IPS-NIHi11 (cell line): Measurements from ENCODE around the gene PRR9.
"Not testable (repeated sequence)": the region's sequence is repeated elsewhere in the genome, so short reads cannot be mapped to it uniquely, and the experiment has no call there.

ENCODE experiments used
- DNase-seq: peaks from one replicate; pipeline ENCODE4 v3.0.0; 2012; ENCODE audit warnings: mixed read lengths, low spot score

Gene PRR9

GRCh38 chr1:153217212-153217611 lies at the start of gene PRR9:
TSS of gene PRR9 (plus strand) at chr1:153217584. CDS start at chr1:153218145, 561 bp downstream.
- DNase-seq: no peak

- no peak for DNase-seq
Measured at GRCh38 chr1:153168686-153169085, 48.7 kb upstream of the PRR9 start.

GRCh38 chr1:153174624-153175023 lies 42.8 kb upstream of the PRR9 start:
- DNase-seq: no peak

- DNase-seq: no peak
Measured at GRCh38 chr1:153178922-153179321, 38.5 kb upstream of the PRR9 start.

GRCh38 chr1:153180556-153180955 lies 36.8 kb upstream of the PRR9 start:
- no peak for DNase-seq

- DNase-seq: not testable (repeated sequence)
Measured at GRCh38 chr1:153188301-153188700, 29.1 kb upstream of the PRR9 start.

- peak; percentile 31 for DNase-seq
Measured at GRCh38 chr1:153190373-153190772, 27.0 kb upstream of the PRR9 start.

GRCh38 chr1:153192697-153193096 lies 24.7 kb upstream of the PRR9 start:
- DNase-seq: peak; percentile 60

GRCh38 chr1:153194331-153195050 lies 22.9 kb upstream of the PRR9 start:
- DNase-seq: no peak

- no peak for DNase-seq
Measured at GRCh38 chr1:153195216-153195615, 22.2 kb upstream of the PRR9 start.

- no peak for DNase-seq
Measured at GRCh38 chr1:153202006-153202405, 15.4 kb upstream of the PRR9 start.

GRCh38 chr1:153203130-153203529 lies 14.3 kb upstream of the PRR9 start, which contains the start of gene LELP1:
TSS of gene LELP1 (plus strand) at chr1:153203430. CDS start at chr1:153204708, 1,278 bp downstream.
- DNase-seq: no peak

- no peak for DNase-seq
Measured at GRCh38 chr1:153206631-153207030, 10.8 kb upstream of the PRR9 start.

- DNase-seq: no peak
Measured at GRCh38 chr1:153210206-153210605, 7.2 kb upstream of the PRR9 start.

- DNase-seq: no peak
Measured at GRCh38 chr1:153212201-153212600, 5.2 kb upstream of the PRR9 start.

- no peak for DNase-seq
Measured at GRCh38 chr1:153213519-153213918, 3.9 kb upstream of the PRR9 start.

GRCh38 chr1:153217744-153218416 lies 496 bp downstream of the PRR9 start:
- DNase-seq: no peak

- no peak for DNase-seq
Measured at GRCh38 chr1:153220606-153221303, 3.4 kb downstream of the PRR9 start.

- peak; percentile 54 for DNase-seq
Measured at GRCh38 chr1:153223040-153223891, 5.9 kb downstream of the PRR9 start.

- no peak for DNase-seq
Measured at GRCh38 chr1:153227810-153228209, 10.4 kb downstream of the PRR9 start.

GRCh38 chr1:153228491-153228890 lies 11.1 kb downstream of the PRR9 start:
- no peak for DNase-seq
